ENCODE data around the gene PFN3.

DNA sequence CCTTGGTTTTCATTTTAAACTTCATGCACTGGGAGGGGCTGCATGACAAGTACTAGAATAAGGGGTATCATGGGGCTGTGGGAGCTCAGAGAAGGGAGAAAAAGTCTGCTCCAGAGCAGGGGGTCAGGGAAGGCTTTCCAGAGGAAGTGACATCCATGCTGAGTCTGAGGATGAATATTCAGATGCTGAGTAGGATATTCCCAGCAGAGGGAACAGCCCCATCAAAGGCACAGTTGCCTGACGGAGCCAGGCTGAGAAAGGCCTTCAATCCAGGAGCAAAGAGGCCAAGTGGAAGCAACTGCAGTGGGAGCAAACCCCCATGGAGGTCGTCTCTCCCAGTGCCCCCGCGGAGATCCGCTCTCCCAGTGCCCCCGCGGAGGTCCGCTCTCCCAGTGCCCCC, 4.4 kb downstream of the PFN3 start:
- TF ChIP-seq, protein P1, sequence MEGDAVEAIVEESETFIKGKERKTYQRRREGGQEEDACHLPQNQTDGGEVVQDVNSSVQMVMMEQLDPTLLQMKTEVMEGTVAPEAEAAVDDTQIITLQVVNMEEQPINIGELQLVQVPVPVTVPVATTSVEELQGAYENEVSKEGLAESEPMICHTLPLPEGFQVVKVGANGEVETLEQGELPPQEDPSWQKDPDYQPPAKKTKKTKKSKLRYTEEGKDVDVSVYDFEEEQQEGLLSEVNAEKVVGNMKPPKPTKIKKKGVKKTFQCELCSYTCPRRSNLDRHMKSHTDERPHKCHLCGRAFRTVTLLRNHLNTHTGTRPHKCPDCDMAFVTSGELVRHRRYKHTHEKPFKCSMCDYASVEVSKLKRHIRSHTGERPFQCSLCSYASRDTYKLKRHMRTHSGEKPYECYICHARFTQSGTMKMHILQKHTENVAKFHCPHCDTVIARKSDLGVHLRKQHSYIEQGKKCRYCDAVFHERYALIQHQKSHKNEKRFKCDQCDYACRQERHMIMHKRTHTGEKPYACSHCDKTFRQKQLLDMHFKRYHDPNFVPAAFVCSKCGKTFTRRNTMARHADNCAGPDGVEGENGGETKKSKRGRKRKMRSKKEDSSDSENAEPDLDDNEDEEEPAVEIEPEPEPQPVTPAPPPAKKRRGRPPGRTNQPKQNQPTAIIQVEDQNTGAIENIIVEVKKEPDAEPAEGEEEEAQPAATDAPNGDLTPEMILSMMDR (IDR thresholded peaks at IDR 0.05), result no peak
- TF ChIP-seq POLR2A (IDR thresholded peaks at IDR 0.05) (no peak), EP300 (IDR thresholded peaks at IDR 0.05) (no peak)

All from ovary (tissue), 3 donors.